ENCODE measurements around the gene DHRS12. TPM values are rescaled to one million over a fixed set of nuclear protein-coding genes. Genes with fewer than 3 reads are reported as not detected.

Gene DHRS12
- total RNA-seq, 1 donor from 2014 or later = 10.2 TPM

DNA sequence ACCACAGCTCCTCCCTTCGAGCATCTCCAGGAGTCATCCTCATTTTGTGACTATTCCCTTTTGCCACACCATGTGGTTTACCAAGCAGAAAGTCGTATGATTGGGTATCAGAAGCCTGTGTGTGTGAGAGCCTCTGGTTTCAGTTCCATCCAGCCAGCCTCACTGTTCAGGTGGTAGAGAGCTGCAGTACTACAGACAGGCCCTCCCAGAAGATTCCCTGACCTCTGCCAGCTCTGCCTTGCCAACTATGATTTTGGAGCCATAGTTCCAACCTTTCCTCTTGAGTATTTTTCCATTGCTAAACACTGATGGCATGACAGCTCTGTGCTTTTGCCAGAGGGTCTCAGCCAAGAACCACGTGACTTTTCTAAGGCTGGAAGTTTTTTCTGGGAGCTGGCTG, 82.5 kb downstream of the DHRS12 start:
- ATAC-seq = peak; percentile 89

DNA sequence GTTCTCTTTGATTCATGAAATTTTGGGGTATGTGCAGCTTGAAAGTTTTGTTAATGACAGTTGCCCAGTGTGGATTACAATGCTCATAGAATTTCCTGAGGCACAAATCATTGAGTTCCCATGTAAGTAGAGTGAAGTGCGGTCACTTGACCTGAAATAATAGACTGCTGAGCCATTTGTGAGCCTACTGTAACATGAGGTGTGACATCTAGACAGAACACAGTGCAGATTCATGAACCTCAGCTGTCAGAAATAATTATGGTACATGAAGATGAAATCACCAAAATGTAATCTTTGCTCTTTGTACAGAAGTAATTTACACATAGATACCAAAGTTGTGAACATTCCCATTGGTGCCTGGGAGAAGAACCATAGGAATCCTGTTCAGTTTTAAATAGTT, 84.6 kb downstream of the DHRS12 start:
- ATAC-seq (no peak), DNase-seq (ENCODE audit: missing footprints) (no peak)
- intact Hi-C loops (cut with DNase I) = no loop called here

More for the DNA sequence above, 82.5 kb downstream of the DHRS12 start:
- peak; percentile 40 for DNase-seq (ENCODE audit: missing footprints)
- intact Hi-C loops (cut with DNase I) = loop anchor here (10.0 kb wide), 1 partner anchor 107 kb away; no protein-coding TSS in a partner anchor

Other genes starting within 250 kb of the DHRS12 start
- 4.7 TPM for gene WDFY2, start 219.7 kb downstream of the DHRS12 start, total RNA-seq
- gene TMEM272, start 41.0 kb upstream of the DHRS12 start, total RNA-seq = 0.49 TPM
- not detected for gene CCDC70, start 57.8 kb upstream of the DHRS12 start, total RNA-seq
- gene ATP7B, start 207.3 kb upstream of the DHRS12 start, total RNA-seq = 3.3 TPM
- 20.9 TPM for gene ALG11, start 208.2 kb upstream of the DHRS12 start, total RNA-seq
- 9.6 TPM for gene UTP14C, start 220.5 kb upstream of the DHRS12 start, total RNA-seq

Measured in Right ventricle myocardium inferior (tissue), 1 donor.